Thyroid gland (tissue), 4 donors: Measurements from ENCODE around the gene OPALIN.

ENCODE experiments used
- CTCF ChIP-seq, 6 experiments: fragments of 200-600 bp in 3 of 6; fragments of 450-650 bp in 3 of 6; sonication (generic) in 3 of 6; IDR thresholded peaks; one replicate each; pipeline ENCODE4 v1.5.1; 2016 to 2019; ENCODE audit warnings: antibody characterized with exemption in 6 of 6, mild to moderate bottlenecking in 2 of 6, inconsistent platforms in 1 of 6, moderate library complexity in 1 of 6
- POLR2A ChIP-seq, 2 donors: fragments of 450-650 bp; IDR thresholded peaks; one replicate each; pipeline ENCODE4 v1.6.1; 2017; ENCODE audit warnings: antibody characterized with exemption in 2 of 2, mild to moderate bottlenecking in 2 of 2, moderate library complexity in 1 of 2

GRCh38 chr10:96360331-96360730, 1.5 kb upstream of the OPALIN start:
- TF ChIP-seq CTCF (IDR thresholded peaks at IDR 0.05): no peak
- no peak for TF ChIP-seq POLR2A (IDR thresholded peaks at IDR 0.05)
